Nephron progenitor cell (in vitro differentiated cells): Measurements from ENCODE around the gene ACTG2.

ENCODE experiments used
- DNase-seq: peaks from one replicate; pipeline ENCODE4 v3.0.0; 2021
- H3K27ac Mint-ChIP-seq: 2 replicates; pipeline ENCODE4 v1.8.0; 2021; ENCODE audit warnings: mild to moderate bottlenecking, moderate library complexity, mixed read lengths
- H3K27me3 Mint-ChIP-seq: 2 replicates; pipeline ENCODE4 v1.8.0; 2021; ENCODE audit warnings: mild to moderate bottlenecking, low read depth, mixed read lengths; ENCODE audit not compliant: poor library complexity
- H3K36me3 Mint-ChIP-seq: 2 replicates; pipeline ENCODE4 v1.8.0; 2021; ENCODE audit warnings: low read depth, mixed read lengths
- H3K4me1 Mint-ChIP-seq: 2 replicates; pipeline ENCODE4 v1.8.0; 2021; ENCODE audit warnings: mixed read lengths
- H3K4me3 Mint-ChIP-seq: 2 replicates; pipeline ENCODE4 v1.8.0; 2021; ENCODE audit warnings: mild to moderate bottlenecking, moderate library complexity, mixed read lengths
- H3K9me3 Mint-ChIP-seq: 2 replicates; pipeline ENCODE4 v1.8.0; 2021; ENCODE audit warnings: mild to moderate bottlenecking, moderate library complexity, mixed read lengths
- CTCF ChIP-seq: fragments of 200-600 bp; sonication (generic); IDR thresholded peaks from 2 replicates; pipeline ENCODE4 v1.5.0; 2021; ENCODE audit warnings: antibody characterized with exemption

Gene ACTG2

GRCh38 chr2:73892631-73893329 is at the start of gene ACTG2:
TSS of gene ACTG2 (plus strand) at chr2:73893008. CDS start at chr2:73901312, 8,304 bp downstream.
- Mint-ChIP-seq H3K27ac (no peak within 1 kb of the TSS), H3K9me3 (no peaks in the 10 kb centered on the region), H3K27me3 (peaks cover 18% of the 10 kb centered on the region), H3K4me3 (no peak within 1 kb of the TSS), H3K36me3 (no peaks in the 10 kb centered on the region), H3K4me1 (peaks cover 5% of the 10 kb centered on the region)
- TF ChIP-seq CTCF = no peak
- no peak for DNase-seq

GRCh38 chr2:73844087-73844486 is 48.7 kb upstream of the ACTG2 start:
- peaks cover 51% of the 10 kb centered on the region for H3K36me3 Mint-ChIP-seq
- TF ChIP-seq CTCF = no peak
- H3K27ac Mint-ChIP-seq = no peak overlapping the region
- H3K27me3 Mint-ChIP-seq = no peaks in the 10 kb centered on the region
- H3K9me3 Mint-ChIP-seq = no peaks in the 10 kb centered on the region
- no peaks in the 10 kb centered on the region for H3K4me1 Mint-ChIP-seq
- no peak for DNase-seq
- H3K4me3 Mint-ChIP-seq = no peak overlapping the region

GRCh38 chr2:73850009-73850408 is 42.8 kb upstream of the ACTG2 start:
- Mint-ChIP-seq H3K36me3 (peaks cover 52% of the 10 kb centered on the region), H3K27ac (no peak overlapping the region), H3K4me1 (no peaks in the 10 kb centered on the region), H3K9me3 (no peaks in the 10 kb centered on the region), H3K27me3 (no peaks in the 10 kb centered on the region), H3K4me3 (no peak overlapping the region)
- DNase-seq = no peak
- TF ChIP-seq CTCF = no peak

GRCh38 chr2:73851274-73851673 is 41.5 kb upstream of the ACTG2 start:
- Mint-ChIP-seq H3K27ac (no peak overlapping the region), H3K4me1 (no peaks in the 10 kb centered on the region), H3K27me3 (no peaks in the 10 kb centered on the region), H3K9me3 (no peaks in the 10 kb centered on the region), H3K36me3 (peaks cover 53% of the 10 kb centered on the region), H3K4me3 (no peak overlapping the region)
- TF ChIP-seq CTCF = no peak
- no peak for DNase-seq

- Mint-ChIP-seq H3K27me3 (peaks cover under 1% of the 10 kb centered on the region), H3K9me3 (no peaks in the 10 kb centered on the region), H3K4me1 (no peaks in the 10 kb centered on the region), H3K4me3 (no peak overlapping the region), H3K36me3 (peaks cover 53% of the 10 kb centered on the region), H3K27ac (no peak overlapping the region)
- TF ChIP-seq CTCF = no peak
- DNase-seq = no peak
Observed at GRCh38 chr2:73852020-73852419, 40.8 kb upstream of the ACTG2 start.

- peaks cover 7% of the 10 kb centered on the region for H3K27me3 Mint-ChIP-seq
- no peak for TF ChIP-seq CTCF
- no peak for DNase-seq
- H3K9me3 Mint-ChIP-seq = no peaks in the 10 kb centered on the region
- H3K4me1 Mint-ChIP-seq = no peaks in the 10 kb centered on the region
- H3K4me3 Mint-ChIP-seq = no peak overlapping the region
- peaks cover 56% of the 10 kb centered on the region for H3K36me3 Mint-ChIP-seq
- H3K27ac Mint-ChIP-seq = no peak overlapping the region
Observed at GRCh38 chr2:73855526-73855925, 37.3 kb upstream of the ACTG2 start.
